GM23338 (cell line): ENCODE results near the gene ODAD2.
A peak's percentile ranks its signal among the peaks of the same experiment; 100 is the strongest.

Experiments
- CREB1 ChIP-seq: fragments of 250-450 bp; sonication (Bioruptor Pico); IDR thresholded peaks from 2 replicates; pipeline ENCODE4 v1.5.0; 2020; ENCODE audit warnings: low read depth, mild to moderate bottlenecking, moderate library complexity
- CTCF ChIP-seq, 2 experiments: fragments of 200-600 bp in 1 of 2; sonication (generic) in 1 of 2; conservative IDR thresholded peaks; 2 replicates each; pipeline versions ENCODE4 v1.5.1 to v1.6.1; 2016 to 2017; ENCODE audit warnings: antibody characterized with exemption in 2 of 2, low read depth in 2 of 2, mild to moderate bottlenecking in 2 of 2, moderate library complexity in 1 of 2
- EZH2 ChIP-seq: fragments of 200-600 bp; sonication (generic); IDR thresholded peaks from one replicate; pipeline ENCODE4 v1.8.0; 2017; ENCODE audit warnings: antibody characterized with exemption, mild to moderate bottlenecking, low read depth; ENCODE audit not compliant: unreplicated experiment
- EZH2phosphoT487 ChIP-seq: fragments of 200-600 bp; sonication (generic); IDR thresholded peaks from one replicate; pipeline ENCODE4 v1.8.1; 2018; ENCODE audit warnings: antibody characterized with exemption; ENCODE audit not compliant: unreplicated experiment
- JUNB ChIP-seq: IDR thresholded peaks from one replicate; pipeline ENCODE4 v1.6.1; 2016; ENCODE audit warnings: antibody characterized with exemption; ENCODE audit not compliant: unreplicated experiment
- NANOG ChIP-seq: IDR thresholded peaks from 2 replicates; pipeline ENCODE4 v1.6.1; 2016; ENCODE audit warnings: antibody characterized with exemption, borderline replicate concordance
- POLR2AphosphoS5 ChIP-seq: IDR thresholded peaks from 2 replicates; pipeline ENCODE4 v1.6.1; 2016; ENCODE audit warnings: antibody characterized with exemption, low read depth
- REST ChIP-seq: IDR thresholded peaks from one replicate; pipeline ENCODE4 v1.6.1; 2018; ENCODE audit warnings: antibody characterized with exemption; ENCODE audit not compliant: unreplicated experiment
- STAT1 ChIP-seq: IDR thresholded peaks from one replicate; pipeline ENCODE4 v1.6.1; 2016; ENCODE audit warnings: antibody characterized with exemption; ENCODE audit not compliant: unreplicated experiment
- ZNF114 ChIP-seq: fragments of 250-450 bp; sonication (Bioruptor Pico); IDR thresholded peaks from 2 replicates; pipeline ENCODE4 v1.5.0; 2020; ENCODE audit warnings: mild to moderate bottlenecking, moderate library complexity
- ZNF331 ChIP-seq: fragments of 250-450 bp; sonication (Bioruptor Pico); IDR thresholded peaks from 2 replicates; pipeline ENCODE4 v1.5.0; 2020; ENCODE audit warnings: low read depth, mild to moderate bottlenecking, moderate library complexity

GRCh38 chr10:28020993-28021982, 22.4 kb upstream of the ODAD2 start:
- no peak for TF ChIP-seq POLR2AphosphoS5
- no peak for TF ChIP-seq CTCF (conservative IDR thresholded peaks at IDR 0.05; ENCODE audit: low read depth in 2 of 2)
- no peak for TF ChIP-seq EZH2
- no peak for TF ChIP-seq CREB1 (CRISPR knock-in tag)
- no peak for TF ChIP-seq EZH2phosphoT487
- no peak for TF ChIP-seq ZNF114
- TF ChIP-seq REST: peak; percentile 52
- no peak for TF ChIP-seq JUNB
- no peak for TF ChIP-seq NANOG
- TF ChIP-seq STAT1: no peak
- TF ChIP-seq ZNF331 (CRISPR knock-in tag): no peak
